GM12873 (cell line): ENCODE data around the gene CNKSR3.
A peak's percentile ranks its signal among the peaks of the same experiment; 100 is the strongest.

Experiments used
- CTCF ChIP-seq: IDR thresholded peaks from 2 replicates; pipeline ENCODE4 v1.5.1; 2012; ENCODE audit warnings: low read depth, mild to moderate bottlenecking, moderate library complexity, low read length, control low read depth; ENCODE audit not compliant: insufficient read depth; ENCODE audit errors: missing control alignments

Gene CNKSR3

GRCh38 chr6:154510144-154510905 lies at the start of gene CNKSR3:
Gene CNKSR3, minus strand, starts transcription at chr6:154510685. Its CDS starts 571 bp downstream, at chr6:154510114.
- TF ChIP-seq CTCF: peak; percentile 0

GRCh38 chr6:154558984-154559383 lies 48.5 kb upstream of the CNKSR3 start:
- no peak for TF ChIP-seq CTCF

GRCh38 chr6:154558513-154558912 lies 48.0 kb upstream of the CNKSR3 start:
- TF ChIP-seq CTCF: no peak

- TF ChIP-seq CTCF: no peak
Observed at GRCh38 chr6:154555073-154555677, 44.7 kb upstream of the CNKSR3 start.

GRCh38 chr6:154554491-154554890 lies 44.0 kb upstream of the CNKSR3 start:
- TF ChIP-seq CTCF: no peak

GRCh38 chr6:154550779-154551178 lies 40.3 kb upstream of the CNKSR3 start:
- TF ChIP-seq CTCF: no peak

GRCh38 chr6:154549179-154549578 lies 38.7 kb upstream of the CNKSR3 start:
- no peak for TF ChIP-seq CTCF
